GM18873 (cell line): ENCODE data around the gene LCLAT1.

Experiments used
- ATAC-seq: cut with Tn5 transposase; IDR thresholded peaks from one replicate; pipeline ENCODE4 v1.9.1; 2021; ENCODE audit warnings: mild to moderate bottlenecking, moderate library complexity, moderate number of reproducible peaks; ENCODE audit not compliant: unreplicated experiment, low FRiP score

Gene LCLAT1

DNA sequence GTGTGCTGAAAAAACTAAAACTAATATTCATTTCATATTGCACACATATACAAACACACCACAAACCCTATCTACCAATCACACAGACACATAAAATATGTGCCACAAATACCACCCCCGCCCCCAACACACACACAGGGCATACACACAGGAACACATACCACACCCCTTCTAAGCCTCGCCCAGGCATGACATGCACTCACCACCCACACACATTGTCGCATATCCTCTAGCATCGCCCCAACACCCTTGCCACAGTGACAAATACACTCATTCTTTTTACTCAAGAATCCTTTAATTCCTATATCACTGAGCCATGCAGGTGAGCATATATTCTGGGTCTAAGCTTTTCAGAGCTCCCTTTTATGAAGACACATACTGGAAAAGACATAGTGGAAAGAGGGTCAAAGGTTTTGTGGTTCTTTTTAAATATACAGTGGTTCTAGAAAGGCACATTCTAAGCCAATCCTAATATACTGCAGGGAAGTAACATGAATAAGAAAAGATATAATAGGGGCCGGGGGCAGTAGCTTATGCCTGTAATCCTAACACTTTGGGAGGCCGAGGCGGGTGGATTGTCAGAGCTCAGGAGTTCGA, 24.5 kb upstream of the LCLAT1 start:
- ATAC-seq = no peak

DNA sequence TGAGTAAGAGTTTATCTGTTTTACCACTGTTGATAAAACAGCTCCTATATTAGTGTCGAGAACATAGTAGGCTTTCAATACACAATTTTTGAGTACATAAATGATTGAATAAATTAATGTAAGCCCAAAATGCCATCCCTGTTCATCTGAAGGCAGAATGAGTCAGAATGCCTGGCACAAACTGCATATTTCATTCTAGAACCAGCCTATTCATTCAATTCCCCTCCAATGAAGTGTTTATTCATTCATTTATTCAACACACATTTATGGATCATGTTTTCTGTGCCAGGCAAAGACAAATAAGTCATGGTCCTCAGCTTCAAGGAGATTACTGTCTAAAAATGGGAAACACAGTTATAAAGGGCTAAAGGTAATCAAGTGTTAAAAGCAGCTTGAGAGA, 22.8 kb upstream of the LCLAT1 start:
- no peak for ATAC-seq

DNA sequence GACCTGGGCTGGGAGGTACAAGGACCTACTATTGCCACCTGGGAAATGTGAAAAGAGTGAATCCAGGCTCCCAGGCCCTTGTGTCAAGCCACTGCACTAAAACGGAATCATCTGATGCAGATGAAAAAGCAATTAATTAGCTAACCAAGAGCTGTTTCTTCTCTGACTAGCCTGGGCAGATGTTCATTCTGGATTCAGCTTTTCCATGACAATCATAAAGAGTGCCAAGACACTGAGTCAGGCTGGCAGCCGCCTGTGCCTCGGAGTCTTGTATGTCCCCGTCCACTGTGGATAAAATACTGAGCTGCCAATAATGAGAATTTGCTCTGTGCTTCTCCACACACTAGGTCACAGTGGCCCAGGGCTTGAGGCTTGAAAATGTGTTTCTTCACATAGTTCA, 21.7 kb upstream of the LCLAT1 start:
- ATAC-seq = no peak

DNA sequence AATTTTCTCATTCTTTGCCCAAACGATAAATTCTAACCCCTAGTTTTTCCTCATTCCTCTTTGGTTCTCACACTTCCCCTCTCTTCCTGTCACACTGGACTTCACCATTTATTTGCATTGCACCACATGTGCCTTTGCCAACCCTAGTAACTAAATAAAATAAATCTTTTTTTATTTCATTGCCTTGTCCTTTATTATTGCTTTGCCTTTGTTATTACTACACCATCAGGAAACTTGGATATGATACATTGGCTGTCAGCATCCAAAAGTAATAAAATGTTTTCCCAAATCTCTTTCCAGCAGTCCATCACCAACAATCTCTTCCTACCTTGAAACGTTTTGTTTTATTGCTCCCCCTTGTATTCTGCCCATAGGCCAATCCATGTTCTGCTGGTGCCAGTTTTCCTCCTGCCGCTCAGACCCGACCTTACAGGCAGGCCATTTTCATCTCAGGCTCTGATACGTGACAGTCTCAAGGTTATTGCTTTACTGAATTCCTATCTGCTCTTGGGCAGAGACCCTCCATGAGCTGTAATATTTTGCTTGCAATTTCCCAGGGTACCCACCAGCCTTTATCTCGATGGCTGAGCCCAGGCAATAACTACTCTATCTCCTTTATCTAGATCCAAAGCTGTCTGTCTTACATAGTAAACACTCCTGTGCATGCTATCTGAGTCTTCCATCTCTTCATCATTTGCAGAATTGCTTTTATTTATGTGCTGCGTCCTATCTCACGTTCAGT, 19.3 kb upstream of the LCLAT1 start:
- no peak for ATAC-seq

GRCh38 chr2:30428348-30428662, 18.7 kb upstream of the LCLAT1 start:
- ATAC-seq = no peak

- ATAC-seq = no peak
These were observed 18.1 kb upstream of the LCLAT1 start for GRCh38 chr2:30428827-30429461.

- ATAC-seq = no peak
These were observed 13.3 kb upstream of the LCLAT1 start for GRCh38 chr2:30433541-30434299.

DNA sequence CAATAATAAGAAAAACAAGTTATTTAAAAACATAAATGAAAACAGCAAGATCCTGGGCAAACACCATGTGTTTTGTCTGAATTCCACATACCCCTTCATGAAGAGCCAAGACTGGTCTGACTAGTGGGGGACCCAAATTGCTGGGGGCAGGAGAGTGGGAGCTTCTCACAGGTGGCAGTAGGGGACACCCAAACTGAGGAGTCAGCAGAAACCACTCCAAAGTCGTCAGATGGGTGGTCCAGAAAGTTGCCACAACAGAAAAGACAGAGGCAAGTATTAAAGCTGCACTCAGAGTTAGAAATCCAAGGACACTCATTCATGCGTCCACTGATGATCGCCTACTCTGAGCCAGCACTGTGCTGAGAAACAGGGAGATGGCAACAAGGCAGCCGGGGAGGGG, 12.3 kb upstream of the LCLAT1 start:
- ATAC-seq = no peak

DNA sequence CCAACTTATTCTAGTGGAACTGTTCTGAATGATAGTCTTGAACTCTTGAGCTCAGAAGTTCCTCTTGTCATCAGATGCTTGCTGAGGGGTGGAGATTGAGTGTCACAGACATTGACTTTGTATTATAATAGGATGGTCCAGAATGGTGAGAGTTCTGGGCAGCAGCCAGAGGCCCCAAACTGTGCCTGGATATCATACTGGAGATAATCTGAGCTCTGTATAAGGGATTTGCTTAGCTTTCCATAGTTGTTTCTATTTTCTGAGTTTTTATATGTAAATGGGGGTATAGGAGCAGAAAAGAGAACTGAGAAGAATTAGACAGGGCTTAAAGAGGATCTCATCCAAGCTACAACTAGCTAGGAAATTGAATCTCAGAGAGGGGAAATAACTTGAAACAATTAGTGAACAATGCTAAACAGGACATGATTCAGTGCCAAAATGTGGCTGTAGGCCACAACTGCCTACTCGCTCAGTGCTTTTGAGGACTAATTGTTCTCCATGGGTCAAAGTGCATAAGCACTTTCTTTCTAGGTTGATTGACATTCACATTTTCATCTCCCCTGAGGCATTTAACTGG, 10.1 kb upstream of the LCLAT1 start:
- no peak for ATAC-seq

- no peak for ATAC-seq
These were observed 9.1 kb upstream of the LCLAT1 start for GRCh38 chr2:30437809-30438548.

DNA sequence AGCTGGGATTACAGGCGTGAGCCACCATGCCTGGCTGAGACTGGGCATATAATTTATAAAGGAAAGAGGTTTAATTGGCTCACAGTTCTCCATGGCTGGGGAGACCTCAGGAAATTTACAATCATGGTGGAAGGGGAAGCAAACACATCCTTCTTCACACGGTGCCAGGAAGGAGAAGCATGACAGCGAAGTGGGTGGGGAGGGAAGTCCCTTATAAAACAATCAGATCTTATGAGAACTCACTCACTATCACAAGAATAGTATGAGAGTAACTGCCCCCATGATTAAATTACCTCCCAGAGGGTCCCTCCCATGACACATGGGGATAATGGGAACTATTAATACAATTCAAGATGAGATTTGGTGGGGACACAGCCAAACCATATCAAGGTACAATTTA, 7.8 kb upstream of the LCLAT1 start:
- ATAC-seq = no peak

- ATAC-seq = no peak
These were observed 7.2 kb upstream of the LCLAT1 start for GRCh38 chr2:30439879-30440278.

GRCh38 chr2:30441023-30441422, 6.0 kb upstream of the LCLAT1 start:
- no peak for ATAC-seq

GRCh38 chr2:30443081-30443480, 4.0 kb upstream of the LCLAT1 start:
- ATAC-seq = no peak

- ATAC-seq = no peak
These were observed 2.8 kb upstream of the LCLAT1 start for GRCh38 chr2:30444273-30444672.

GRCh38 chr2:30445266-30445821, 1.7 kb upstream of the LCLAT1 start:
- no peak for ATAC-seq

DNA sequence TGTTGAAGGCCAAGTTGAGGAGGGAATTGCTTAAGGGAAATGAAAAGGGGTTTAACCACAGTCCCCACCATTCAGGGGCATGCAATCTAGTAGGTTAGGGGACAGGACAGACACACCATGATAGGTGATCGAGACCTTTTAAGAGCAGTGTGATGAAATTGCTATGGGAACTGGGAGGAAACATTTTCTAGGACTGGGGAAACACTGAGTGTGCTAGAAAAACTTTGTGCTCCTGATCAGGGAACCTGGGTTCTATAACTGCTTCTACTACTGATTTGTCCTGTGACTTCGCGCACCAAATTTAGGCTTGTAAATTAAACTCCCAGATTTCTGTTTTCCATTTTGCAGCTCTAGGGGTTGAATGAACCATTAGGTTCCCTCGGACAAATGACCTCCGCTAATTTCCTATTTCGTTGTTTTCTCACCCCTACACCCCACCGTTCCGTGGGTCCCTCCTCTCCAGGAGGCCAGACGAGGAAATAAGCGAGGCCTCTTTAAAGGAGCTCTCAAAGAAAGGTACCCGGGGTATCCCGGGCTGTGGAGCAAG, 371 bp upstream of the LCLAT1 start:
- ATAC-seq = peak; percentile 12

DNA sequence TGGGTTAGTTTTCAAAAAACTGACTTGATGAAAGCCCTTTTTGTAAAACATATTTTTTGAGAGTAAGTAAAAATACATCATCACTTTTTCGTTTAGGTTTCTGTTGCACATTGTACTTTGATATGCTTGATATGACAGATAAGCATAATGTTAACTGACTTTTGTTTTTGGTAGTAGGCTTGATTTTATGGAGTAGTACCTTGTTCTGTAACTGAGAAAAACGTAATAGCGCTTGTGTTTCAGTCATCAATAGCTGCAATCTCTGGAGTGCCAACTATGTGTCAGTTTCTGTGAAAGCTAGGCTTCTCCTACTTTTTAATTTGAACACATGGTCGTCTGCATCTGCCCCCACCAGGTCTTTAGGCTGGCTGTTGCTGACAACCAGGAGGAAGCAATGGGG, 1.3 kb downstream of the LCLAT1 start:
- no peak for ATAC-seq

DNA sequence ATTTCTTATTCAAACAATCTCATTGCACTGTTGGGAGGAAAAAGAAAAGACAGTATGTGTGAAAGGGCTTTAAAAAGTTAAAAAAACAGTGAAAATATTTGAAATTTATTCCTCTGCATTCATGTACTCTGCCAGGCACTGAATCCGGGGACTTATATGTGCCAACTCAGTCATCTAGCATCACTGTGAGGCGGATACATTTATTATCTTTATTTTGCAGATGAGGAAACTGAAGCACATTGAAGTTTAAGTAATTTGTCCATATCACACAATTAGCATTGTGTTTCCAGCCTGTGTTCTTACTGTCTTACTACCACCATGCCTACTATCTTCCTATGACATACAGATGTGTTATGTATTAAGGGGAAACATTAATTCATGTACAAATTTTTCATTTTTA, 1.8 kb downstream of the LCLAT1 start:
- no peak for ATAC-seq

GRCh38 chr2:30450025-30450424, 3.0 kb downstream of the LCLAT1 start:
- ATAC-seq = no peak
